ENCODE measurements around the gene LYST. TPM values are rescaled to one million over a fixed set of nuclear protein-coding genes. Genes with fewer than 3 reads are reported as not detected.

Gene LYST
- total RNA-seq, 1 donor from 2014 or later: 52.1 TPM

GRCh38 chr1:235688096-235688495, 178.6 kb downstream of the LYST start:
- DNase-seq (ENCODE audit: extremely low spot score in 2 of 2): no peak
- intact Hi-C loops (cut with DNase I): no loop called here
- no peaks in the 10 kb centered on the region for H3K9me3 ChIP-seq
- H3K4me1 ChIP-seq: no peaks in the 10 kb centered on the region
- TF ChIP-seq POLR2AphosphoS5 (IDR thresholded peaks at IDR 0.05; ENCODE audit: insufficient read depth in 1 of 2, low read depth in 1 of 2) (no peak), POLR2A (IDR thresholded peaks at IDR 0.05) (no peak)
- TF ChIP-seq, protein P1, sequence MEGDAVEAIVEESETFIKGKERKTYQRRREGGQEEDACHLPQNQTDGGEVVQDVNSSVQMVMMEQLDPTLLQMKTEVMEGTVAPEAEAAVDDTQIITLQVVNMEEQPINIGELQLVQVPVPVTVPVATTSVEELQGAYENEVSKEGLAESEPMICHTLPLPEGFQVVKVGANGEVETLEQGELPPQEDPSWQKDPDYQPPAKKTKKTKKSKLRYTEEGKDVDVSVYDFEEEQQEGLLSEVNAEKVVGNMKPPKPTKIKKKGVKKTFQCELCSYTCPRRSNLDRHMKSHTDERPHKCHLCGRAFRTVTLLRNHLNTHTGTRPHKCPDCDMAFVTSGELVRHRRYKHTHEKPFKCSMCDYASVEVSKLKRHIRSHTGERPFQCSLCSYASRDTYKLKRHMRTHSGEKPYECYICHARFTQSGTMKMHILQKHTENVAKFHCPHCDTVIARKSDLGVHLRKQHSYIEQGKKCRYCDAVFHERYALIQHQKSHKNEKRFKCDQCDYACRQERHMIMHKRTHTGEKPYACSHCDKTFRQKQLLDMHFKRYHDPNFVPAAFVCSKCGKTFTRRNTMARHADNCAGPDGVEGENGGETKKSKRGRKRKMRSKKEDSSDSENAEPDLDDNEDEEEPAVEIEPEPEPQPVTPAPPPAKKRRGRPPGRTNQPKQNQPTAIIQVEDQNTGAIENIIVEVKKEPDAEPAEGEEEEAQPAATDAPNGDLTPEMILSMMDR (IDR thresholded peaks at IDR 0.05): no peak
- H3K27ac ChIP-seq: no peak overlapping the region
- peaks cover 0 to 45% of the 10 kb centered on the region in 2 donors for H3K36me3 ChIP-seq
- H3K4me3 ChIP-seq: no peak overlapping the region
- H3K27me3 ChIP-seq: no peaks in the 10 kb centered on the region

DNA sequence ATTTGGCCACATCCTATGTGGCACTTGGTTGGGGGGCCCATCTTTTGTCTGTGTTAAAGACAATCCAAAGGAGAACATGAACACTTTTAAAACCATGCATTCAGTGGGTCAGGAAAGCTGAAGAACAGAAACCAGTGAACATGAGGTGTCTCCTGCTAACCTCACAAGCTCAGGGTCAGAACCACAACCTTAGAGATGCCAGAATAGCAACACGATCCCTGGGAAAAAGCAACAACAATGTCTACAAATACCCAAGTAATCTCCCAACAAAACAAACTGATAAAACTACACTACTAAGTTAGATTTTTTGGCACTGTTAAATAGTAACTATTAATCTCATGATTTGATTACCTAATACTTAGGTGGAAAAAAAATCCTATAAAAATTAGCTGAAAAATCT, 183.1 kb downstream of the LYST start:
- Histone ChIP-seq H3K9me3 (no peaks in the 10 kb centered on the region), H3K27ac (no peak overlapping the region), H3K27me3 (no peaks in the 10 kb centered on the region), H3K4me1 (no peaks in the 10 kb centered on the region), H3K36me3 (peaks cover 0 to 40% of the 10 kb centered on the region in 2 donors), H3K4me3 (no peak overlapping the region)
- intact Hi-C loops (cut with DNase I): no loop called here
- DNase-seq (ENCODE audit: extremely low spot score in 2 of 2): no peak
- TF ChIP-seq POLR2AphosphoS5 (IDR thresholded peaks at IDR 0.05; ENCODE audit: insufficient read depth in 1 of 2, low read depth in 1 of 2): no peak
- no peak for TF ChIP-seq POLR2A (IDR thresholded peaks at IDR 0.05)
- TF ChIP-seq, protein P1 (IDR thresholded peaks at IDR 0.05): no peak

DNA sequence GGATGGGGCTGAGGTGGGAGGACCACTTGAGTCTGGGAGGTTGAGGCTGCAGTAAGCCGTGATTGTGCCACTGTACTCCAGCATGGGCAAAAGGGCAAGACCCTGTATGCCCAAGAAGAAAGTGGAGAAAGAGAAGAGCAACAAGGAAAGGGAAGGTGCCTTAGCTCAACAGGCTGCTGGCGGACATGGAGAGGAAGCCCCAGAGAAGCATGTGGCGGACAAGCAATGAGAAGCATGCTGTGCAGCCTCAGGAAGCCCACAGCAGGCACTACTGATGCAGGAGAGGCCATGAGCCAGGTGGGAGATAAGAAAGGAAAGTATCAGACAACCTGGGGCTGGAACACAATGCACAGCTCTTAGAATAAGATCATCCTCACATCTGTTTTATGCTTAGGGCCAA, 184.5 kb downstream of the LYST start:
- no peak for DNase-seq (ENCODE audit: extremely low spot score in 2 of 2)

GRCh38 chr1:235679644-235680043, 187.1 kb downstream of the LYST start:
- H3K27ac ChIP-seq: no peak overlapping the region
- H3K4me1 ChIP-seq: no peaks in the 10 kb centered on the region
- no peak for DNase-seq (ENCODE audit: extremely low spot score in 2 of 2)
- intact Hi-C loops (cut with DNase I): no loop called here
- H3K36me3 ChIP-seq: peaks cover 2 to 50% of the 10 kb centered on the region in 2 donors
- TF ChIP-seq, protein P1 (IDR thresholded peaks at IDR 0.05): no peak
- TF ChIP-seq POLR2A (IDR thresholded peaks at IDR 0.05) (no peak), POLR2AphosphoS5 (IDR thresholded peaks at IDR 0.05; ENCODE audit: insufficient read depth in 1 of 2, low read depth in 1 of 2) (no peak)
- no peaks in the 10 kb centered on the region for H3K27me3 ChIP-seq
- H3K4me3 ChIP-seq: no peak overlapping the region
- H3K9me3 ChIP-seq: no peaks in the 10 kb centered on the region

More for the DNA sequence above, 184.5 kb downstream of the LYST start:
- H3K9me3 ChIP-seq: no peaks in the 10 kb centered on the region
- intact Hi-C loops (cut with DNase I): no loop called here
- peaks cover 2 to 42% of the 10 kb centered on the region in 2 donors for H3K36me3 ChIP-seq
- no peak overlapping the region for H3K27ac ChIP-seq
- H3K4me3 ChIP-seq: no peak overlapping the region
- no peaks in the 10 kb centered on the region for H3K27me3 ChIP-seq
- no peaks in the 10 kb centered on the region for H3K4me1 ChIP-seq
- TF ChIP-seq, protein P1 (IDR thresholded peaks at IDR 0.05): no peak
- no peak for TF ChIP-seq POLR2AphosphoS5 (IDR thresholded peaks at IDR 0.05; ENCODE audit: insufficient read depth in 1 of 2, low read depth in 1 of 2)
- no peak for TF ChIP-seq POLR2A (IDR thresholded peaks at IDR 0.05)

DNA sequence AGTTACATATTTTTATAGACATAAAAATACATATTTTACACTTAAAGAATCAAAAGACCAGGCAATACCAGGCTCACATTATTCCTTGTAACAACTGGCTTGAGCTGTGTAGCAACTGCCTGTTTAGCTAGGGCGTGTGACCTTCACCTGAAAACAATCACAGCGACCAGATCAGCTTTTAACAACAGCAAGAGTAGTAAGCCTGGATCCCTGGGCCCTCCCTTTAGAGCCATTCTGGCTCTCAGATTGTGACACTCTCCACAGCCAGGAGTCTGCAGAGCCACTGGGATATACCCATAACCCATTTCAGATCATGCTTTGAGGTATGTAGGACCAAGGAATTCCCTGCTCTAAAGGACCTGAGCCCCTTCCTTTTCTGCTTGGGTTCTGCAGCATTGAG, 187.7 kb downstream of the LYST start:
- no peaks in the 10 kb centered on the region for H3K4me1 ChIP-seq
- intact Hi-C loops (cut with DNase I): no loop called here

More for the DNA sequence above, 187.7 kb downstream of the LYST start:
- H3K4me3 ChIP-seq: no peak overlapping the region
- no peaks in the 10 kb centered on the region for H3K27me3 ChIP-seq
- DNase-seq (ENCODE audit: extremely low spot score in 2 of 2): no peak
- H3K9me3 ChIP-seq: no peaks in the 10 kb centered on the region
- H3K36me3 ChIP-seq: peaks cover 2 to 52% of the 10 kb centered on the region in 2 donors
- no peak overlapping the region for H3K27ac ChIP-seq
- TF ChIP-seq POLR2A (IDR thresholded peaks at IDR 0.05) (no peak), POLR2AphosphoS5 (IDR thresholded peaks at IDR 0.05; ENCODE audit: insufficient read depth in 1 of 2, low read depth in 1 of 2) (no peak)
- TF ChIP-seq, protein P1 (IDR thresholded peaks at IDR 0.05): no peak
